ENCODE results near the gene PRRT1B. TPM values are rescaled to one million over a fixed set of nuclear protein-coding genes. Genes with fewer than 3 reads are reported as not detected.
"Not testable (repeated sequence)": the region's sequence is repeated elsewhere in the genome, so short reads cannot be mapped to it uniquely, and the experiment has no call there.

PRRT1B gene
- polyA plus RNA-seq, 4 donors = 0.12 to 4.0 (median 0.89) TPM; not detected in 1

GRCh38 chr9:131534721-131535237 is 10.5 kb upstream of the PRRT1B start:
- H3K4me3 ChIP-seq (ENCODE audit: low read depth in 1 of 3, low read length in 3 of 3) = no peak overlapping the region
- peaks cover 0 to 4% of the 10 kb centered on the region in 2 donors for H3K9me3 ChIP-seq (ENCODE audit: control insufficient read depth in 2 of 2, insufficient read depth in 1 of 2, low read depth in 1 of 2, low read length in 1 of 2)
- 18 to 37% (median 24%) methylated on average over 8 of the region's 8 CpGs for WGBS, 3 donors
- FAIRE-seq (no peak), DNase-seq (peak; percentile 29 to 70)
- H3K36me3 ChIP-seq (ENCODE audit: control insufficient read depth in 3 of 3, insufficient read depth in 2 of 3, low read depth in 1 of 3, low read length in 3 of 3) = peaks cover 0 to 6% (median 0%) of the 10 kb centered on the region in 3 donors
- H3K27ac ChIP-seq (ENCODE audit: low read depth in 1 of 3, low read length in 2 of 3) = no peak overlapping the region
- no peaks in the 10 kb centered on the region for H3K27me3 ChIP-seq (ENCODE audit: control insufficient read depth in 3 of 3, insufficient read depth in 3 of 3, low read length in 3 of 3)
- peaks cover 0 to 6% (median 0%) of the 10 kb centered on the region in 3 donors for H3K4me1 ChIP-seq (ENCODE audit: control insufficient read depth in 3 of 3, insufficient read depth in 2 of 3, low read depth in 1 of 3, low read length in 2 of 3)

DNA sequence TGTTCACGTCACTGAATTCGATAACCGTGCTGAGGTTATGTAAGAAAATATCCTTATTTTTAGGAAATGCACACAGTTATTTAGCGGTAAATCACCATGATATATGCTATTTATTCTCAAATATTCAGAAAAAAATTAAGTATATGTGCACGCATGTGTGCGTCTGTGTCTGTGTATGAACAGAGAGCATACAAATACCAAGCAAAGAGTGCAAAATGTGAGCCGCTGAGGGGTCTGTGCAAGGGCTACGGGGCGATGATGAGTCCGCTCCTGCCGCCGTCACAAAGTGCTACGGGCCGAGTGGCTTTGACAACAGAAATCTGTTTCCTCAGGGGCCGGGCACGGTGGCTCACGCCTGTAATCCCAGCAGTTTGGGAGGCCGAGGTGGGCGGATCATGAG is 7.4 kb upstream of the PRRT1B start:
- 96 to 97% (median 96%) methylated on average over 19 of the region's 19 CpGs for WGBS, 3 donors
- H3K36me3 ChIP-seq (ENCODE audit: control insufficient read depth in 3 of 3, insufficient read depth in 2 of 3, low read depth in 1 of 3, low read length in 3 of 3) = no peaks in the 10 kb centered on the region
- FAIRE-seq = no peak

DNA sequence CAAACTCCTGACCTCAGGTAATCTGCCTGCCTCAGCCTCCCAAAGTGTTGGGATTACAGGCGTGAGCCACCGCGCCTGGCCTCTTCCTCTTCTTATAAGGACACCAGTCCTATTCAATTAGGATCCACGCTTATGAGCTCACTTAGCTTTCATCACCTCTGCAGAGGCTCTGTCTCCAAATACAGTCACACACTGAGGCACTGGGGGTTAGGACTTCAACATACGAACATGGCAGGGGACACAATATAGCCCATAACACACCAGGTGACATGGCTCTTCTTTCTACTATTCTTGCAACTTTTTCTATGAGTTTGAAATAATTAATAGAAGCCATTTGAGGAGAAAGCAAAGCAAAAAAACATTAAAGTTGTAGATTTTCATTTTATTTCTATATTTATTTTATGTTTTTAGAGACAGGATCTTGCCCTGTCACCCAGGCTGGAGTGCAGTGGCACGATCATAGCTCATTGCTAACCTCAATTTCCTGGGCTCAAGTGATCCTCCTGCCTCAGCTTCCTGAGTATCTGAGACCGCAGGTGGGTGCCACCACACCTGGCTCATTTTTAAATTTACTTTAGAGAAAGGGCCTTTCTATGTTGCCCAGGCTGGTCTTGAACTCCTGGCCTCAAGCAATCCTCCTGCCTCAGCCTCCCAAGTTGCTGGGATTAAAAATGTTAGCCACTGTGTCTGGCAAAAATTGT is 6.0 kb upstream of the PRRT1B start:
- no peaks in the 10 kb centered on the region for H3K36me3 ChIP-seq (ENCODE audit: control insufficient read depth in 3 of 3, insufficient read depth in 2 of 3, low read depth in 1 of 3, low read length in 3 of 3)
- peaks cover 0 to 6% (median 0%) of the 10 kb centered on the region in 3 donors for H3K4me1 ChIP-seq (ENCODE audit: control insufficient read depth in 3 of 3, insufficient read depth in 2 of 3, low read depth in 1 of 3, low read length in 2 of 3)
- DNase-seq = no peak
- H3K9me3 ChIP-seq (ENCODE audit: control insufficient read depth in 2 of 2, insufficient read depth in 1 of 2, low read depth in 1 of 2, low read length in 1 of 2) = peaks cover 3 to 28% of the 10 kb centered on the region in 2 donors
- no peak for FAIRE-seq
- H3K27ac ChIP-seq (ENCODE audit: low read depth in 1 of 3, low read length in 2 of 3) = no peak overlapping the region
- 84 to 86% (median 85%) methylated on average over 7 of the region's 7 CpGs for WGBS, 3 donors
- no peak overlapping the region for H3K4me3 ChIP-seq (ENCODE audit: low read depth in 1 of 3, low read length in 3 of 3)
- peaks cover 0 to 6% (median 0%) of the 10 kb centered on the region in 3 donors for H3K27me3 ChIP-seq (ENCODE audit: control insufficient read depth in 3 of 3, insufficient read depth in 3 of 3, low read length in 3 of 3)

More for the DNA sequence above, 7.4 kb upstream of the PRRT1B start:
- no peaks in the 10 kb centered on the region for H3K27me3 ChIP-seq (ENCODE audit: control insufficient read depth in 3 of 3, insufficient read depth in 3 of 3, low read length in 3 of 3)
- H3K4me3 ChIP-seq (ENCODE audit: low read depth in 1 of 3, low read length in 3 of 3) = no peak overlapping the region
- H3K27ac ChIP-seq (ENCODE audit: low read depth in 1 of 3, low read length in 2 of 3) = no peak overlapping the region
- no peak for DNase-seq
- peaks cover 0 to 6% (median 0%) of the 10 kb centered on the region in 3 donors for H3K4me1 ChIP-seq (ENCODE audit: control insufficient read depth in 3 of 3, insufficient read depth in 2 of 3, low read depth in 1 of 3, low read length in 2 of 3)
- H3K9me3 ChIP-seq (ENCODE audit: control insufficient read depth in 2 of 2, insufficient read depth in 1 of 2, low read depth in 1 of 2, low read length in 1 of 2) = peaks cover 0 to 14% of the 10 kb centered on the region in 2 donors

- FAIRE-seq (no peak), DNase-seq (no peak)
- Histone ChIP-seq H3K27ac (ENCODE audit: low read depth in 1 of 3, low read length in 2 of 3) (no peak overlapping the region), H3K27me3 (ENCODE audit: control insufficient read depth in 3 of 3, insufficient read depth in 3 of 3, low read length in 3 of 3) (peaks cover 4 to 38% (median 18%) of the 10 kb centered on the region in 3 donors), H3K4me1 (ENCODE audit: control insufficient read depth in 3 of 3, insufficient read depth in 2 of 3, low read depth in 1 of 3, low read length in 2 of 3) (peaks cover 0 to 8% (median 4%) of the 10 kb centered on the region in 3 donors), H3K36me3 (ENCODE audit: control insufficient read depth in 3 of 3, insufficient read depth in 2 of 3, low read depth in 1 of 3, low read length in 3 of 3) (no peaks in the 10 kb centered on the region), H3K9me3 (ENCODE audit: control insufficient read depth in 2 of 2, insufficient read depth in 1 of 2, low read depth in 1 of 2, low read length in 1 of 2) (peaks cover 4 to 26% of the 10 kb centered on the region in 2 donors), H3K4me3 (ENCODE audit: low read depth in 1 of 3, low read length in 3 of 3) (no peak overlapping the region)
- 88 to 94% (median 91%) methylated on average over 6 of the region's 6 CpGs for WGBS, 3 donors
Measured at GRCh38 chr9:131543141-131543540, 2.2 kb upstream of the PRRT1B start.

DNA sequence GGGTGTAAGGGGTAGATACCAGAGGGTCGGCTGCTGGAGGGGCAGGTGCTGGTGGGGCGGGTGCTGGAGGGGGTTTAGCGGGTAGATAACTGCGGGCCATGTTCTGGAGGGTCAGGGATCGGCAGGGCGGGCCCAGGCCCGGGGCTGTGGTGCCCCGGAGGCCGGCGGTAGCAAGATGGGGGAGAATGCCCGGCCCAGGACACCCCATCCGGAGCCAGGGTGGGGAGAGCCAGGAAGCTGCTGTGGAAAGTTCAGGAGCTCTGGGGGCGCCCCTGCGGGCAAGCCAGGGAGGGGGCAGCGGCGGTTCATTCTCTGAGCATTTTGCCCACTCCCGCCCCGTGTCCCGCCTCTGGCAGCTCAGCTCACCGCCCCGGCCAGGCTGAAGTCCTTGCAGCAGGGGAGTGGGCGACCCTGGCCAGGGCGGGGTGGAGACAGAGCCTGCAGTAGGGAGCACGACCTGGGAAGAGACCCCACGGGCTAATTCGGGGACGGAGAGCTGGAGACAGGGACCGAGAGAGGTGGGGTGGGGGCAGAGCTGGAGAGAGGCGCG is 538 bp downstream of the PRRT1B start:
- H3K4me3 ChIP-seq (ENCODE audit: low read depth in 1 of 3, low read length in 3 of 3) = peak overlapping the region in 2 of 3 donors; percentile 29 to 48
- WGBS, 3 donors = 3 to 5% (median 3%) methylated on average over 18 to 30 of the region's 30 CpGs
- peaks cover 4 to 26% of the 10 kb centered on the region in 2 donors for H3K9me3 ChIP-seq (ENCODE audit: control insufficient read depth in 2 of 2, insufficient read depth in 1 of 2, low read depth in 1 of 2, low read length in 1 of 2)
- H3K36me3 ChIP-seq (ENCODE audit: control insufficient read depth in 3 of 3, insufficient read depth in 2 of 3, low read depth in 1 of 3, low read length in 3 of 3) = no peaks in the 10 kb centered on the region
- no peak for FAIRE-seq
- peak in 1 of 2 donors; percentile 33 for DNase-seq
- H3K4me1 ChIP-seq (ENCODE audit: control insufficient read depth in 3 of 3, insufficient read depth in 2 of 3, low read depth in 1 of 3, low read length in 2 of 3) = peaks cover 0 to 8% (median 4%) of the 10 kb centered on the region in 3 donors
- H3K27me3 ChIP-seq (ENCODE audit: control insufficient read depth in 3 of 3, insufficient read depth in 3 of 3, low read length in 3 of 3) = peaks cover 4 to 41% (median 20%) of the 10 kb centered on the region in 3 donors
- no peak overlapping the region for H3K27ac ChIP-seq (ENCODE audit: low read depth in 1 of 3, low read length in 2 of 3)

- Histone ChIP-seq H3K27ac (ENCODE audit: low read depth in 1 of 3, low read length in 2 of 3) (no peak overlapping the region), H3K36me3 (ENCODE audit: control insufficient read depth in 3 of 3, insufficient read depth in 2 of 3, low read depth in 1 of 3, low read length in 3 of 3) (no peaks in the 10 kb centered on the region), H3K4me3 (ENCODE audit: low read depth in 1 of 3, low read length in 3 of 3) (peak overlapping the region in 2 of 3 donors; percentile 29 to 48), H3K4me1 (ENCODE audit: control insufficient read depth in 3 of 3, insufficient read depth in 2 of 3, low read depth in 1 of 3, low read length in 2 of 3) (peaks cover 0 to 8% (median 4%) of the 10 kb centered on the region in 3 donors), H3K9me3 (ENCODE audit: control insufficient read depth in 2 of 2, insufficient read depth in 1 of 2, low read depth in 1 of 2, low read length in 1 of 2) (peaks cover 4 to 26% of the 10 kb centered on the region in 2 donors), H3K27me3 (ENCODE audit: control insufficient read depth in 3 of 3, insufficient read depth in 3 of 3, low read length in 3 of 3) (peaks cover 4 to 41% (median 20%) of the 10 kb centered on the region in 3 donors)
- WGBS, 3 donors = 1 to 3% (median 2%) methylated on average over 44 to 49 of the region's 49 CpGs
- FAIRE-seq (no peak), DNase-seq (peak in 1 of 2 donors; percentile 57)
Measured at GRCh38 chr9:131546336-131547084, 1.2 kb downstream of the PRRT1B start.

DNA sequence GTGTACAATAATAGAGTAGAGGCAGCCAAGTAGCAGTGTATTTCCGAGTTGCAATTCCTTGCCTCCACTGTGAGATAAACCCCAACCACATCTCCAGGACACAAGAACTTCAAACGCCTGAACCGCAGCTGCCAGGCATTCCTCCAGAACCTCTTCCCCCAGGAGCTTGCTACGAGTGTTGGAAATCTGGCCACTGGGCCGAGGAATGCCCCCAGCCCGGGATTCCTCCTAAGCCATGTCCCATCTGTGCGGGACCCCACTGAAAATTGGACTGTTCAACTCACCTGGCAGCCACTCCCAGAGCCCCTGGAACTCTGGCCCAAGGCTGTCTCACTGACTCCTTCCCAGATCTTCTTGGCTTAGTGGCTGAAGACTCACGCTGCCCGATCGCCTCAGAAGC is 3.9 kb downstream of the PRRT1B start:
- DNase-seq; H3K9me3 ChIP-seq (ENCODE audit: control insufficient read depth in 2 of 2, insufficient read depth in 1 of 2, low read depth in 1 of 2, low read length in 1 of 2); H3K27ac ChIP-seq (ENCODE audit: low read depth in 1 of 3, low read length in 2 of 3); FAIRE-seq; H3K4me3 ChIP-seq (ENCODE audit: low read depth in 1 of 3, low read length in 3 of 3); H3K4me1 ChIP-seq (ENCODE audit: control insufficient read depth in 3 of 3, insufficient read depth in 2 of 3, low read depth in 1 of 3, low read length in 2 of 3); H3K36me3 ChIP-seq (ENCODE audit: control insufficient read depth in 3 of 3, insufficient read depth in 2 of 3, low read depth in 1 of 3, low read length in 3 of 3): not testable (repeated sequence)
- H3K27me3 ChIP-seq (ENCODE audit: control insufficient read depth in 3 of 3, insufficient read depth in 3 of 3, low read length in 3 of 3) = peaks cover 4 to 48% (median 31%) of the 10 kb centered on the region in 3 donors
- 83 to 92% (median 88%) methylated on average over 10 of the region's 10 CpGs for WGBS, 3 donors

- not testable (repeated sequence) for H3K4me3 ChIP-seq (ENCODE audit: low read depth in 1 of 3, low read length in 3 of 3); H3K9me3 ChIP-seq (ENCODE audit: control insufficient read depth in 2 of 2, insufficient read depth in 1 of 2, low read depth in 1 of 2, low read length in 1 of 2); H3K36me3 ChIP-seq (ENCODE audit: control insufficient read depth in 3 of 3, insufficient read depth in 2 of 3, low read depth in 1 of 3, low read length in 3 of 3); FAIRE-seq; DNase-seq; H3K4me1 ChIP-seq (ENCODE audit: control insufficient read depth in 3 of 3, insufficient read depth in 2 of 3, low read depth in 1 of 3, low read length in 2 of 3); H3K27ac ChIP-seq (ENCODE audit: low read depth in 1 of 3, low read length in 2 of 3)
- 74 to 88% (median 76%) methylated on average over 8 of the region's 8 CpGs for WGBS, 3 donors
- peaks cover 4 to 44% (median 27%) of the 10 kb centered on the region in 3 donors for H3K27me3 ChIP-seq (ENCODE audit: control insufficient read depth in 3 of 3, insufficient read depth in 3 of 3, low read length in 3 of 3)
Measured at GRCh38 chr9:131550465-131550864, 5.1 kb downstream of the PRRT1B start.
